ENCODE results near the gene XPA. TPM values are rescaled to one million over a fixed set of nuclear protein-coding genes. Genes with fewer than 3 reads are reported as not detected.

Gene XPA
- total RNA-seq, 2 donors from 2014 or later = 10.0 to 10.1 TPM

GRCh38 chr9:97627624-97628023 is 69.5 kb downstream of the XPA start:
- ATAC-seq (no peak), DNase-seq (no peak)
- intact Hi-C loops (cut with DNase I, micrococcal nuclease) = no loop called here

- DNase-seq (no peak), ATAC-seq (no peak)
- intact Hi-C loops (cut with DNase I, micrococcal nuclease) = no loop called here
Measured at GRCh38 chr9:97625620-97626019, 71.5 kb downstream of the XPA start.

Other genes with a start within 250 kb of the XPA start
- gene TMOD1, start 195.7 kb downstream of the XPA start, total RNA-seq = 1 to 10 TPM; 1.9 to 5.6 TPM
- gene TSTD2, start 64.0 kb downstream of the XPA start, total RNA-seq = 10 to 100 TPM; 12.6 to 22.4 TPM
- gene NCBP1, start 63.5 kb downstream of the XPA start, total RNA-seq = 10 to 100 TPM; 29.0 to 34.0 TPM
- under 1 TPM in 1 of 2 donors, not detected in 1; 0.08 TPM for gene FOXE1, start 155.9 kb upstream of the XPA start, total RNA-seq
- gene TRMO, start 225.2 kb upstream of the XPA start, total RNA-seq = 10 to 100 TPM; 14.0 to 15.0 TPM
- not detected for gene HEMGN, start 240.8 kb upstream of the XPA start, total RNA-seq

All from left colon (tissue), 2 donors.